Astrocyte (in vitro differentiated cells and primary cell): ENCODE data around the gene ZNF554.

Experiments
- EZH2 ChIP-seq: IDR thresholded peaks from 2 replicates; pipeline ENCODE4 v1.6.1; 2012; ENCODE audit warnings: mild to moderate bottlenecking, low read length, inconsistent platforms; ENCODE audit not compliant: insufficient read depth
- TF ChIP-seq, protein P1 (sequence below): IDR thresholded peaks from 2 replicates; pipeline ENCODE4 v1.5.1; 2011; ENCODE audit warnings: low read depth, mild to moderate bottlenecking, inconsistent platforms, low read length, moderate library complexity; ENCODE audit not compliant: insufficient read depth

DNA sequence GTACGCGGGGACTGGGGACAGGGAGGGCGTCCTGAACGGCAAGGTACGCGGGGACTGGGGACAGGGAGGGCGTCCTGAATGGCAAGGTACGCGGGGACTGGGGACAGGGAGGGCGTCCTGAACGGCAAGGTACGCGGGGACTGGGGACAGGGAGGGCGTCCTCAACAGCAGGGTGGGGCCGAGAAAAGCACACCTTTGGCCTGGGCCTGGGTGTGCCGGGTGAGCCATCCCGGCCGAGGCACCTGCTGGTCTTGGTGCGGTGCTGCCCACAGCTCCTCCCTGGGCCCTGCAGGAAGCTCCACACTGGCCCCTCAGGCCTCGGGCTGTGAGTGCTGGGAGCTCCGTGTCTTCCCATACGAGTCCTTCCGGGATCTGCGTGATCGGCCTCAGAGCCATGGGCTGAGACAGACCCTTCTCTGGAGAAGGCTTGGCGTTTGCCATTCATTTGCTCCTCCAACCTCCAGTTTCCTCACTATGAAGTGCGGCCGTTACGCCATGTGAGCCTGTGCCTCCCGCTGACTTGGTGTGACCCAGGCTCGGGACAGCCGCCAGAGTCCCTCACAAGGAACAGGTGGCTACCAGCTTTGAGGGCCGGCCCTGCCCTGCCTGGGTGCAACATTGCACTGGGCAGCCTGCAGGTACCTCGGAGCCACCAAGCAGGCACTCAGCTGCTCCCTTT is 7.8 kb upstream of the ZNF554 start:
- TF ChIP-seq, protein P1, sequence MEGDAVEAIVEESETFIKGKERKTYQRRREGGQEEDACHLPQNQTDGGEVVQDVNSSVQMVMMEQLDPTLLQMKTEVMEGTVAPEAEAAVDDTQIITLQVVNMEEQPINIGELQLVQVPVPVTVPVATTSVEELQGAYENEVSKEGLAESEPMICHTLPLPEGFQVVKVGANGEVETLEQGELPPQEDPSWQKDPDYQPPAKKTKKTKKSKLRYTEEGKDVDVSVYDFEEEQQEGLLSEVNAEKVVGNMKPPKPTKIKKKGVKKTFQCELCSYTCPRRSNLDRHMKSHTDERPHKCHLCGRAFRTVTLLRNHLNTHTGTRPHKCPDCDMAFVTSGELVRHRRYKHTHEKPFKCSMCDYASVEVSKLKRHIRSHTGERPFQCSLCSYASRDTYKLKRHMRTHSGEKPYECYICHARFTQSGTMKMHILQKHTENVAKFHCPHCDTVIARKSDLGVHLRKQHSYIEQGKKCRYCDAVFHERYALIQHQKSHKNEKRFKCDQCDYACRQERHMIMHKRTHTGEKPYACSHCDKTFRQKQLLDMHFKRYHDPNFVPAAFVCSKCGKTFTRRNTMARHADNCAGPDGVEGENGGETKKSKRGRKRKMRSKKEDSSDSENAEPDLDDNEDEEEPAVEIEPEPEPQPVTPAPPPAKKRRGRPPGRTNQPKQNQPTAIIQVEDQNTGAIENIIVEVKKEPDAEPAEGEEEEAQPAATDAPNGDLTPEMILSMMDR, result no peak
- TF ChIP-seq EZH2, result no peak
